ENCODE results near the gene ALOX5. TPM values are rescaled to one million over a fixed set of nuclear protein-coding genes. Genes with fewer than 3 reads are reported as not detected.
"Not testable (repeated sequence)": the region's sequence is repeated elsewhere in the genome, so short reads cannot be mapped to it uniquely, and the experiment has no call there.

The ALOX5 gene
- total RNA-seq, 2 experiments from 2014 or later = 0.21 to 0.26 TPM

- H3K27me3 Mint-ChIP-seq = peaks cover 28% of the 10 kb centered on the region
- ChIA-PET POLR2A (no interaction called here), CTCF (no interaction called here)
- no peak for DNase-seq
- intact Hi-C loops (cut with DNase I, micrococcal nuclease) = no loop called here
- H3K9me3 Mint-ChIP-seq (ENCODE audit: low read depth) = no peaks in the 10 kb centered on the region
- no peak overlapping the region for H3K4me3 Mint-ChIP-seq
- H3K27ac Mint-ChIP-seq = no peak overlapping the region
- ATAC-seq = no peak
- H3K4me1 Mint-ChIP-seq = peaks cover 8% of the 10 kb centered on the region
- no peaks in the 10 kb centered on the region for H3K36me3 Mint-ChIP-seq (ENCODE audit: low read depth)
Observed at GRCh38 chr10:45376371-45376801, 2.4 kb downstream of the ALOX5 start.

- Mint-ChIP-seq H3K9me3 (ENCODE audit: low read depth) (no peaks in the 10 kb centered on the region), H3K4me3 (no peak overlapping the region), H3K4me1 (peaks cover 8% of the 10 kb centered on the region), H3K27ac (no peak overlapping the region), H3K36me3 (ENCODE audit: low read depth) (no peaks in the 10 kb centered on the region), H3K27me3 (peaks cover 24% of the 10 kb centered on the region)
- POLR2A ChIA-PET = no interaction called here
- intact Hi-C loops (cut with DNase I, micrococcal nuclease) = no loop called here
- DNase-seq (no peak), ATAC-seq (no peak)
- CTCF ChIA-PET = no interaction called here
Observed at GRCh38 chr10:45377321-45377720, 3.3 kb downstream of the ALOX5 start.

GRCh38 chr10:45377858-45378257 lies 3.8 kb downstream of the ALOX5 start:
- no peaks in the 10 kb centered on the region for H3K36me3 Mint-ChIP-seq (ENCODE audit: low read depth)
- no peak overlapping the region for H3K27ac Mint-ChIP-seq
- DNase-seq (no peak), ATAC-seq (no peak)
- H3K9me3 Mint-ChIP-seq (ENCODE audit: low read depth) = no peaks in the 10 kb centered on the region
- intact Hi-C loops (cut with DNase I, micrococcal nuclease) = no loop called here
- no peak overlapping the region for H3K4me3 Mint-ChIP-seq
- ChIA-PET CTCF (interaction anchor here (1.0 kb wide), 1 partner anchor 294 kb away, joined by 4 read pairs; the partner anchor contains the start of gene ZFAND4), POLR2A (no interaction called here)
- peaks cover 6% of the 10 kb centered on the region for H3K4me1 Mint-ChIP-seq
- peaks cover 20% of the 10 kb centered on the region for H3K27me3 Mint-ChIP-seq

GRCh38 chr10:45378914-45379726 lies 5.1 kb downstream of the ALOX5 start:
- no peak overlapping the region for H3K4me3 Mint-ChIP-seq
- intact Hi-C loops (cut with DNase I, micrococcal nuclease) = no loop called here
- H3K4me1 Mint-ChIP-seq = no peaks in the 10 kb centered on the region
- H3K9me3 Mint-ChIP-seq (ENCODE audit: low read depth) = no peaks in the 10 kb centered on the region
- DNase-seq = no peak
- H3K27ac Mint-ChIP-seq = no peak overlapping the region
- ChIA-PET POLR2A (no interaction called here), CTCF (no interaction called here)
- H3K27me3 Mint-ChIP-seq = peaks cover 13% of the 10 kb centered on the region
- no peak for ATAC-seq
- H3K36me3 Mint-ChIP-seq (ENCODE audit: low read depth) = no peaks in the 10 kb centered on the region

- Mint-ChIP-seq H3K27me3 (peaks cover 9% of the 10 kb centered on the region), H3K9me3 (ENCODE audit: low read depth) (no peaks in the 10 kb centered on the region), H3K36me3 (ENCODE audit: low read depth) (no peaks in the 10 kb centered on the region), H3K4me1 (no peaks in the 10 kb centered on the region), H3K27ac (no peak overlapping the region), H3K4me3 (no peak overlapping the region)
- DNase-seq (no peak), ATAC-seq (no peak)
- ChIA-PET POLR2A (no interaction called here), CTCF (no interaction called here)
- intact Hi-C loops (cut with DNase I, micrococcal nuclease) = no loop called here
Observed at GRCh38 chr10:45379891-45380540, 6.0 kb downstream of the ALOX5 start.

- no peak overlapping the region for H3K27ac Mint-ChIP-seq
- no peaks in the 10 kb centered on the region for H3K4me1 Mint-ChIP-seq
- intact Hi-C loops (cut with DNase I, micrococcal nuclease) = no loop called here
- no peak for DNase-seq
- no peaks in the 10 kb centered on the region for H3K9me3 Mint-ChIP-seq (ENCODE audit: low read depth)
- POLR2A ChIA-PET = no interaction called here
- no peak for ATAC-seq
- CTCF ChIA-PET = interaction anchor here (0.7 kb wide), 1 partner anchor 145 kb away, joined by 3 read pairs; no protein-coding TSS in a partner anchor
- no peaks in the 10 kb centered on the region for H3K36me3 Mint-ChIP-seq (ENCODE audit: low read depth)
- no peak overlapping the region for H3K4me3 Mint-ChIP-seq
- no peaks in the 10 kb centered on the region for H3K27me3 Mint-ChIP-seq
Observed at GRCh38 chr10:45380903-45381620, 7.0 kb downstream of the ALOX5 start.

GRCh38 chr10:45382591-45382990 lies 8.6 kb downstream of the ALOX5 start:
- no peak for DNase-seq
- no peak for ATAC-seq
- no peaks in the 10 kb centered on the region for H3K27me3 Mint-ChIP-seq
- H3K36me3 Mint-ChIP-seq (ENCODE audit: low read depth) = no peaks in the 10 kb centered on the region
- no peaks in the 10 kb centered on the region for H3K9me3 Mint-ChIP-seq (ENCODE audit: low read depth)
- no peak overlapping the region for H3K4me3 Mint-ChIP-seq
- no peaks in the 10 kb centered on the region for H3K4me1 Mint-ChIP-seq
- intact Hi-C loops (cut with DNase I, micrococcal nuclease) = no loop called here
- POLR2A ChIA-PET = no interaction called here
- no peak overlapping the region for H3K27ac Mint-ChIP-seq
- CTCF ChIA-PET = no interaction called here

GRCh38 chr10:45383682-45384330 lies 9.8 kb downstream of the ALOX5 start:
- ATAC-seq (no peak), DNase-seq (no peak)
- intact Hi-C loops (cut with DNase I, micrococcal nuclease) = no loop called here
- H3K27ac Mint-ChIP-seq = no peak overlapping the region
- no peaks in the 10 kb centered on the region for H3K36me3 Mint-ChIP-seq (ENCODE audit: low read depth)
- H3K9me3 Mint-ChIP-seq (ENCODE audit: low read depth) = peaks cover under 1% of the 10 kb centered on the region
- H3K27me3 Mint-ChIP-seq = peaks cover under 1% of the 10 kb centered on the region
- POLR2A ChIA-PET = no interaction called here
- no peak overlapping the region for H3K4me3 Mint-ChIP-seq
- CTCF ChIA-PET = no interaction called here
- no peaks in the 10 kb centered on the region for H3K4me1 Mint-ChIP-seq

- intact Hi-C loops (cut with DNase I, micrococcal nuclease) = no loop called here
- no peak for DNase-seq
- POLR2A ChIA-PET = no interaction called here
- Mint-ChIP-seq H3K4me1 (no peaks in the 10 kb centered on the region), H3K9me3 (ENCODE audit: low read depth) (peaks cover 4% of the 10 kb centered on the region), H3K27ac (no peak overlapping the region), H3K27me3 (peaks cover 4% of the 10 kb centered on the region), H3K36me3 (ENCODE audit: low read depth) (no peaks in the 10 kb centered on the region), H3K4me3 (no peak overlapping the region)
- CTCF ChIA-PET = no interaction called here
- no peak for ATAC-seq
Observed at GRCh38 chr10:45386657-45387056, 12.6 kb downstream of the ALOX5 start.

GRCh38 chr10:45387096-45387893 lies 13.3 kb downstream of the ALOX5 start:
- H3K4me1 Mint-ChIP-seq = no peaks in the 10 kb centered on the region
- POLR2A ChIA-PET = no interaction called here
- H3K27ac Mint-ChIP-seq = no peak overlapping the region
- H3K27me3 Mint-ChIP-seq = peaks cover 4% of the 10 kb centered on the region
- CTCF ChIA-PET = no interaction called here
- H3K4me3 Mint-ChIP-seq = no peak overlapping the region
- ATAC-seq (no peak), DNase-seq (no peak)
- peaks cover 4% of the 10 kb centered on the region for H3K9me3 Mint-ChIP-seq (ENCODE audit: low read depth)
- intact Hi-C loops (cut with DNase I, micrococcal nuclease) = no loop called here
- H3K36me3 Mint-ChIP-seq (ENCODE audit: low read depth) = no peaks in the 10 kb centered on the region

GRCh38 chr10:45389671-45390070 lies 15.7 kb downstream of the ALOX5 start:
- H3K4me3 Mint-ChIP-seq; H3K36me3 Mint-ChIP-seq (ENCODE audit: low read depth); DNase-seq; POLR2A ChIA-PET; intact Hi-C loops (cut with DNase I, micrococcal nuclease); CTCF ChIA-PET; ATAC-seq; H3K4me1 Mint-ChIP-seq; H3K27ac Mint-ChIP-seq; H3K9me3 Mint-ChIP-seq (ENCODE audit: low read depth); H3K27me3 Mint-ChIP-seq: not testable (repeated sequence)
